IMR-90 (cell line): ENCODE data around the gene MED6.

Experiments used
- MAZ ChIP-seq: IDR thresholded peaks from 2 replicates; pipeline ENCODE4 v1.6.1; 2012; ENCODE audit warnings: low read depth, mild to moderate bottlenecking, low read length, improper control_type of control experiment, moderate library complexity, borderline replicate concordance
- MXI1 ChIP-seq: IDR thresholded peaks from 2 replicates; pipeline ENCODE4 v1.6.1; 2012; ENCODE audit warnings: low read depth, mild to moderate bottlenecking, low read length, moderate library complexity, borderline replicate concordance
- NFE2L2 ChIP-seq: fragments of 150-350 bp; IDR thresholded peaks from 2 replicates; pipeline ENCODE4 v1.6.1; 2016; ENCODE audit warnings: low read depth, mild to moderate bottlenecking, low read length
- POLR2A ChIP-seq: IDR thresholded peaks from 2 replicates; pipeline ENCODE4 v1.6.1; 2012; ENCODE audit warnings: mild to moderate bottlenecking, low read depth, low read length
- RCOR1 ChIP-seq: IDR thresholded peaks from 2 replicates; pipeline ENCODE4 v1.6.1; 2012; ENCODE audit warnings: mild to moderate bottlenecking, low read length, improper control_type of control experiment; ENCODE audit not compliant: insufficient replicate concordance
- RFX5 ChIP-seq: IDR thresholded peaks from 2 replicates; pipeline ENCODE4 v1.8.0; 2012; ENCODE audit warnings: low read depth, mild to moderate bottlenecking, low read length, moderate library complexity
- TF ChIP-seq, protein P1 (sequence below): conservative IDR thresholded peaks from 2 replicates; pipeline ENCODE4 v1.5.1; 2012; ENCODE audit warnings: mild to moderate bottlenecking, low read depth, low read length, improper control_type of control experiment

DNA sequence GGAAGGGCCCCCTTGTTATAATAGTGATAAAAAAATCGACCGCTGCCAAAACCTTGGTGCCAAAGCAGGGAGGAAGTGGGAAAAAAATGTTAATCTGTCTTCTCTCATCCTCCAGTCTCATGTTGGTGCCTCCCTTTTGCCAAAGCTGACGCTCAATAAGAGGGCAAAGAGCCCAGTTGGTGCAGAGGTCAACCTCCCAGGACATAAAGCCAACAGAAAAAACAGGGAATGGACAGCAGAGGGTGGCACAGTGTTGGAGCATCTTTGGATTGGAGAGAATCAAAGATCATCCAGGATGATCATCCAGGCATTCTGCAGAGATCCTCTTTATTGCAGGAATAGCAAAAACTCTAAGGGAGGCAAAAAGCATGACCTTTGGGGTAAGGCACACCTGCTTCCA lies 31.5 kb upstream of the MED6 start:
- TF ChIP-seq RFX5: no peak
- no peak for TF ChIP-seq NFE2L2
- TF ChIP-seq, protein P1, sequence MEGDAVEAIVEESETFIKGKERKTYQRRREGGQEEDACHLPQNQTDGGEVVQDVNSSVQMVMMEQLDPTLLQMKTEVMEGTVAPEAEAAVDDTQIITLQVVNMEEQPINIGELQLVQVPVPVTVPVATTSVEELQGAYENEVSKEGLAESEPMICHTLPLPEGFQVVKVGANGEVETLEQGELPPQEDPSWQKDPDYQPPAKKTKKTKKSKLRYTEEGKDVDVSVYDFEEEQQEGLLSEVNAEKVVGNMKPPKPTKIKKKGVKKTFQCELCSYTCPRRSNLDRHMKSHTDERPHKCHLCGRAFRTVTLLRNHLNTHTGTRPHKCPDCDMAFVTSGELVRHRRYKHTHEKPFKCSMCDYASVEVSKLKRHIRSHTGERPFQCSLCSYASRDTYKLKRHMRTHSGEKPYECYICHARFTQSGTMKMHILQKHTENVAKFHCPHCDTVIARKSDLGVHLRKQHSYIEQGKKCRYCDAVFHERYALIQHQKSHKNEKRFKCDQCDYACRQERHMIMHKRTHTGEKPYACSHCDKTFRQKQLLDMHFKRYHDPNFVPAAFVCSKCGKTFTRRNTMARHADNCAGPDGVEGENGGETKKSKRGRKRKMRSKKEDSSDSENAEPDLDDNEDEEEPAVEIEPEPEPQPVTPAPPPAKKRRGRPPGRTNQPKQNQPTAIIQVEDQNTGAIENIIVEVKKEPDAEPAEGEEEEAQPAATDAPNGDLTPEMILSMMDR: no peak
- no peak for TF ChIP-seq RCOR1
- TF ChIP-seq POLR2A: no peak
- no peak for TF ChIP-seq MXI1
- TF ChIP-seq MAZ: no peak
